ENCODE data around the gene NDUFA7.

DNA sequence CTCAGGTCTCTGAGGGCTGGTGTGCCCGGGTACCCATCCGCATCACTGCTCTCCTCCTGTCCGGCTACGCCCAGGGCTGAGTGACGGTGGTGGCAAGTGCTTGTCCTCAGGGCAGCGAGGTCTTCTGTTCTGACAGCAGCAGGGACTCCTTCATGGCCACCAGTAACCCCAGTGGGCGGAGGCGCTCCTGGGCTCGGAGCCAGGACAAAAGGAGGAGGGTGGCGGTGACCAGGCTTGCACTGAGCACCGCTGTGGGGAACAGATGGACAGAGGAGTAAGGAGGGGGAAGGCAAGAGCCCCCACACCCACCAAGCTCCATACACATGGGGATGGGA lies 18.9 kb downstream of the NDUFA7 start:
- no peak for TF ChIP-seq ZC3H11A (IDR thresholded peaks at IDR 0.05)
- TF ChIP-seq PHF8 (IDR thresholded peaks at IDR 0.05; ENCODE audit: borderline replicate concordance, low read depth): no peak
- no peak for TF ChIP-seq SREBF2 (IDR thresholded peaks at IDR 0.05)
- no peak for TF ChIP-seq RCOR1 (IDR thresholded peaks at IDR 0.05; ENCODE audit: low read depth, low read length)
- TF ChIP-seq, protein P1, sequence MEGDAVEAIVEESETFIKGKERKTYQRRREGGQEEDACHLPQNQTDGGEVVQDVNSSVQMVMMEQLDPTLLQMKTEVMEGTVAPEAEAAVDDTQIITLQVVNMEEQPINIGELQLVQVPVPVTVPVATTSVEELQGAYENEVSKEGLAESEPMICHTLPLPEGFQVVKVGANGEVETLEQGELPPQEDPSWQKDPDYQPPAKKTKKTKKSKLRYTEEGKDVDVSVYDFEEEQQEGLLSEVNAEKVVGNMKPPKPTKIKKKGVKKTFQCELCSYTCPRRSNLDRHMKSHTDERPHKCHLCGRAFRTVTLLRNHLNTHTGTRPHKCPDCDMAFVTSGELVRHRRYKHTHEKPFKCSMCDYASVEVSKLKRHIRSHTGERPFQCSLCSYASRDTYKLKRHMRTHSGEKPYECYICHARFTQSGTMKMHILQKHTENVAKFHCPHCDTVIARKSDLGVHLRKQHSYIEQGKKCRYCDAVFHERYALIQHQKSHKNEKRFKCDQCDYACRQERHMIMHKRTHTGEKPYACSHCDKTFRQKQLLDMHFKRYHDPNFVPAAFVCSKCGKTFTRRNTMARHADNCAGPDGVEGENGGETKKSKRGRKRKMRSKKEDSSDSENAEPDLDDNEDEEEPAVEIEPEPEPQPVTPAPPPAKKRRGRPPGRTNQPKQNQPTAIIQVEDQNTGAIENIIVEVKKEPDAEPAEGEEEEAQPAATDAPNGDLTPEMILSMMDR (IDR thresholded peaks at IDR 0.05): no peak
- TF ChIP-seq POLR2A (IDR thresholded peaks at IDR 0.05; ENCODE audit: low read length): no peak
- no peak for TF ChIP-seq POLR2AphosphoS2 (conservative IDR thresholded peaks at IDR 0.05; ENCODE audit: low read length)
- TF ChIP-seq TFCP2L1 (CRISPR knock-in tag; IDR thresholded peaks at IDR 0.05): no peak
- no peak for TF ChIP-seq EHMT2 (IDR thresholded peaks at IDR 0.05; ENCODE audit: low read depth)
- no peak for TF ChIP-seq SMC3 (IDR thresholded peaks at IDR 0.05)
- no peak for TF ChIP-seq EP300 (IDR thresholded peaks at IDR 0.05)
- TF ChIP-seq, protein P2, sequence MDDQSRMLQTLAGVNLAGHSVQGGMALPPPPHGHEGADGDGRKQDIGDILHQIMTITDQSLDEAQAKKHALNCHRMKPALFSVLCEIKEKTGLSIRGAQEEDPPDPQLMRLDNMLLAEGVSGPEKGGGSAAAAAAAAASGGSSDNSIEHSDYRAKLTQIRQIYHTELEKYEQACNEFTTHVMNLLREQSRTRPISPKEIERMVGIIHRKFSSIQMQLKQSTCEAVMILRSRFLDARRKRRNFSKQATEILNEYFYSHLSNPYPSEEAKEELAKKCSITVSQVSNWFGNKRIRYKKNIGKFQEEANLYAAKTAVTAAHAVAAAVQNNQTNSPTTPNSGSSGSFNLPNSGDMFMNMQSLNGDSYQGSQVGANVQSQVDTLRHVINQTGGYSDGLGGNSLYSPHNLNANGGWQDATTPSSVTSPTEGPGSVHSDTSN (IDR thresholded peaks at IDR 0.05): no peak
- TF ChIP-seq GATA3 (IDR thresholded peaks at IDR 0.05; ENCODE audit: borderline replicate concordance): no peak

Data from A549 (cell line).